PC-3 (cell line): ENCODE results near the gene FEM1C. TPM values are rescaled to one million over a fixed set of nuclear protein-coding genes. Genes with fewer than 3 reads are reported as not detected.

Experiments
- ATAC-seq: fragments of 200-7000 bp; cut with Tn5 transposase; 2 replicates; pipeline ENCODE4 v1.9.1; 2020; ENCODE audit warnings: mild to moderate bottlenecking, moderate library complexity
- BruUV-seq: library from RNA; stranded (reverse); fragments of 400-500 nt; replicated peaks from 2 replicates; lab custom pipeline; 2021; lab: Mats Ljungman, UMichigan
- CTCF ChIA-PET: fragments of 300-600 bp; sonication (Branson Sonifier 250); formaldehyde crosslinking; loops from one replicate; lab custom pipeline; 2022; ENCODE audit warnings: antibody characterized with exemption; lab: Charles Lee
- POLR2A ChIA-PET: fragments of 300-600 bp; sonication (Branson Sonifier 250); formaldehyde crosslinking; loops from one replicate; lab custom pipeline; 2022; ENCODE audit warnings: antibody characterized with exemption; ENCODE audit not compliant: unreplicated experiment; lab: Charles Lee
- DNase-seq: peaks from one replicate; pipeline ENCODE4 v3.0.0-alpha.2; 2015
- H2AFZ ChIP-seq: fragments of 300-600 bp; sonication (generic); 2 replicates; pipeline ENCODE4 v1.6.0; 2016; ENCODE audit warnings: antibody characterized with exemption, low read length
- H3F3A ChIP-seq: fragments of 300-600 bp; sonication (generic); one replicate; pipeline ENCODE4 v1.6.0; 2017; ENCODE audit warnings: antibody characterized with exemption, low read length, control low read depth, mild to moderate bottlenecking; ENCODE audit not compliant: unreplicated experiment
- H3K27ac ChIP-seq: fragments of 300-600 bp; sonication (generic); 2 replicates; pipeline ENCODE4 v1.5.1; 2016; ENCODE audit warnings: mild to moderate bottlenecking, low read length
- H3K27me3 ChIP-seq: fragments of 300-600 bp; sonication (generic); 2 replicates; pipeline ENCODE4 v1.6.1; 2016; ENCODE audit warnings: low read length, mixed read lengths
- H3K36me3 ChIP-seq: fragments of 300-600 bp; sonication (generic); 2 replicates; pipeline ENCODE4 v1.6.1; 2016; ENCODE audit warnings: low read depth, mixed run types, low read length, mixed read lengths
- H3K4me1 ChIP-seq: fragments of 300-600 bp; sonication (generic); 2 replicates; pipeline ENCODE4 v1.5.1; 2016; ENCODE audit warnings: low read length; ENCODE audit not compliant: insufficient read depth
- H3K4me2 ChIP-seq: fragments of 300-600 bp; sonication (generic); 2 replicates; pipeline ENCODE4 v1.6.0; 2016; ENCODE audit warnings: low read length
- H3K4me3 ChIP-seq: fragments of 300-600 bp; sonication (generic); 2 replicates; pipeline ENCODE4 v1.5.1; 2016; ENCODE audit warnings: mild to moderate bottlenecking, low read length, mixed read lengths
- H3K79me2 ChIP-seq: fragments of 300-600 bp; sonication (generic); 2 replicates; pipeline ENCODE4 v1.6.1; 2017; ENCODE audit warnings: low read length, mixed read lengths
- H3K9ac ChIP-seq: fragments of 300-600 bp; sonication (generic); 2 replicates; pipeline ENCODE4 v1.6.0; 2016; ENCODE audit warnings: mild to moderate bottlenecking, low read length
- H3K9me2 ChIP-seq: fragments of 300-600 bp; sonication (generic); replicated peaks from 2 replicates; pipeline ENCODE4 v1.6.1; 2016; ENCODE audit warnings: mixed run types, low read length, mixed read lengths
- H3K9me3 ChIP-seq: fragments of 300-600 bp; sonication (generic); 2 replicates; pipeline ENCODE4 v1.6.1; 2016; ENCODE audit warnings: low read length, mixed read lengths
- H4K20me1 ChIP-seq: fragments of 300-600 bp; sonication (generic); 2 replicates; pipeline ENCODE4 v1.6.1; 2016; ENCODE audit warnings: low read length, mixed read lengths
- CTCF ChIP-seq: fragments of 300-600 bp; sonication (generic); conservative IDR thresholded peaks from 2 replicates; pipeline ENCODE4 v1.5.1; 2017; ENCODE audit warnings: antibody characterized with exemption, low read depth, mild to moderate bottlenecking, low read length
- EZH2 ChIP-seq: fragments of 300-600 bp; sonication (generic); IDR thresholded peaks from one replicate; pipeline ENCODE4 v1.6.1; 2017; ENCODE audit warnings: antibody characterized with exemption, mild to moderate bottlenecking, low read length; ENCODE audit not compliant: unreplicated experiment
- EZH2phosphoT487 ChIP-seq: fragments of 300-600 bp; sonication (generic); IDR thresholded peaks from 2 replicates; pipeline ENCODE4 v1.6.1; 2018; ENCODE audit warnings: mild to moderate bottlenecking, antibody characterized with exemption, low read length, borderline replicate concordance
- intact Hi-C: fragments of 100-400 bp; cut with micrococcal nuclease; formaldehyde crosslinking; loops from 2 replicates; pipeline ENCODE4 v1.9.0; 2023
- total RNA-seq: library from RNA; depleted of rRNA; stranded (reverse); fragments of >200 nt; gene quantifications from 2 replicates; pipeline ENCODE4 v1.2.3, GENCODE V29; 2014

The FEM1C gene
- total RNA-seq, 1 experiment from 2014 or later = 8.4 TPM

GRCh38 chr5:115559524-115559923 is 14.9 kb upstream of the FEM1C start:
- DNase-seq = peak; percentile 27

GRCh38 chr5:115558388-115558956 is 13.9 kb upstream of the FEM1C start:
- intact Hi-C loops = no loop called here
- H3K9ac ChIP-seq = no peak overlapping the region
- no peak overlapping the region for H2AFZ ChIP-seq
- H3F3A ChIP-seq = no peaks in the 10 kb centered on the region
- H3K79me2 ChIP-seq = no peaks in the 10 kb centered on the region
- ChIA-PET POLR2A (no interaction called here), CTCF (no interaction called here)
- H3K4me2 ChIP-seq = no peak overlapping the region
- peak; percentile 42 for ATAC-seq
- DNase-seq = no peak
- no peaks in the 10 kb centered on the region for H3K27me3 ChIP-seq
- H3K4me1 ChIP-seq = no peaks in the 10 kb centered on the region
- H3K4me3 ChIP-seq = no peak overlapping the region
- no peaks in the 10 kb centered on the region for H3K9me3 ChIP-seq
- no peaks in the 10 kb centered on the region for H3K9me2 ChIP-seq
- no TSS peak for BruUV-seq
- H4K20me1 ChIP-seq = no peaks in the 10 kb centered on the region
- no peaks in the 10 kb centered on the region for H3K36me3 ChIP-seq
- TF ChIP-seq EZH2 (no peak), EZH2phosphoT487 (no peak), CTCF (no peak)
- no peak overlapping the region for H3K27ac ChIP-seq

More at GRCh38 chr5:115559524-115559923, 14.9 kb upstream of the FEM1C start:
- H3K4me3 ChIP-seq = no peak overlapping the region
- H3K4me2 ChIP-seq = no peak overlapping the region
- ChIA-PET CTCF (no interaction called here), POLR2A (no interaction called here)
- intact Hi-C loops = no loop called here
- BruUV-seq = no TSS peak
- H3K27ac ChIP-seq = no peak overlapping the region
- no peaks in the 10 kb centered on the region for H3K9me2 ChIP-seq
- no peak overlapping the region for H3K9ac ChIP-seq
- no peaks in the 10 kb centered on the region for H3K27me3 ChIP-seq
- no peaks in the 10 kb centered on the region for H3F3A ChIP-seq
- H3K9me3 ChIP-seq = no peaks in the 10 kb centered on the region
- no peaks in the 10 kb centered on the region for H3K4me1 ChIP-seq
- H3K79me2 ChIP-seq = no peaks in the 10 kb centered on the region
- ATAC-seq = no peak
- H3K36me3 ChIP-seq = no peaks in the 10 kb centered on the region
- H4K20me1 ChIP-seq = no peaks in the 10 kb centered on the region
- no peak overlapping the region for H2AFZ ChIP-seq
- TF ChIP-seq EZH2phosphoT487 = no peak
- TF ChIP-seq EZH2 = no peak
- no peak for TF ChIP-seq CTCF

- no peaks in the 10 kb centered on the region for H3F3A ChIP-seq
- H3K4me2 ChIP-seq = no peak overlapping the region
- H3K9ac ChIP-seq = no peak overlapping the region
- no peaks in the 10 kb centered on the region for H3K9me3 ChIP-seq
- H3K9me2 ChIP-seq = no peaks in the 10 kb centered on the region
- intact Hi-C loops = no loop called here
- CTCF ChIA-PET = no interaction called here
- POLR2A ChIA-PET = no interaction called here
- H3K36me3 ChIP-seq = no peaks in the 10 kb centered on the region
- ATAC-seq = peak; percentile 68
- H3K79me2 ChIP-seq = no peaks in the 10 kb centered on the region
- no peak overlapping the region for H3K27ac ChIP-seq
- H4K20me1 ChIP-seq = no peaks in the 10 kb centered on the region
- DNase-seq = no peak
- H2AFZ ChIP-seq = no peak overlapping the region
- no peak overlapping the region for H3K4me3 ChIP-seq
- H3K27me3 ChIP-seq = no peaks in the 10 kb centered on the region
- no TSS peak for BruUV-seq
- TF ChIP-seq EZH2phosphoT487 (no peak), CTCF (no peak), EZH2 (no peak)
- no peaks in the 10 kb centered on the region for H3K4me1 ChIP-seq
Measured at GRCh38 chr5:115557667-115558387, 13.3 kb upstream of the FEM1C start.
